Neural progenitor cell (in vitro differentiated cells): ENCODE results near the gene HS3ST5. TPM values are rescaled to one million over a fixed set of nuclear protein-coding genes. Genes with fewer than 3 reads are reported as not detected.

Experiments used
- DNase-seq: peaks from one replicate; pipeline ENCODE4 v3.0.0-alpha.2; 2016; ENCODE audit warnings: low spot score
- H2AFZ ChIP-seq: fragments of 200-600 bp; sonication (generic); replicated peaks from 2 replicates; pipeline ENCODE4 v1.6.1; 2016; ENCODE audit warnings: antibody characterized with exemption
- H3F3A ChIP-seq: fragments of 200-600 bp; sonication (generic); 2 replicates; pipeline ENCODE4 v1.6.1; 2016; ENCODE audit warnings: antibody characterized with exemption, low read depth
- H3K27ac ChIP-seq: fragments of 200-600 bp; sonication (generic); 2 replicates; pipeline ENCODE4 v1.5.1; 2016; ENCODE audit warnings: mild to moderate bottlenecking
- H3K27me3 ChIP-seq: fragments of 200-600 bp; sonication (generic); 2 replicates; pipeline ENCODE4 v1.6.1; 2016; ENCODE audit warnings: mild to moderate bottlenecking, moderate library complexity
- H3K36me3 ChIP-seq: fragments of 200-600 bp; sonication (generic); 2 replicates; pipeline ENCODE4 v1.5.1; 2016
- H3K4me1 ChIP-seq: fragments of 200-600 bp; sonication (generic); 2 replicates; pipeline ENCODE4 v1.6.1; 2016; ENCODE audit warnings: mixed run types
- H3K4me2 ChIP-seq: fragments of 200-600 bp; sonication (generic); 2 replicates; pipeline ENCODE4 v1.6.1; 2016
- H3K4me3 ChIP-seq: fragments of 200-600 bp; sonication (generic); 2 replicates; pipeline ENCODE4 v1.5.1; 2016
- H3K79me2 ChIP-seq: fragments of 200-600 bp; sonication (generic); 2 replicates; pipeline ENCODE4 v1.6.1; 2016; ENCODE audit warnings: low read depth
- H3K9ac ChIP-seq: fragments of 200-600 bp; sonication (generic); 2 replicates; pipeline ENCODE4 v1.6.1; 2016
- H3K9me3 ChIP-seq: fragments of 200-600 bp; sonication (generic); 2 replicates; pipeline ENCODE4 v1.5.1; 2016; ENCODE audit warnings: low read depth
- H4K20me1 ChIP-seq: fragments of 200-600 bp; sonication (generic); 2 replicates; pipeline ENCODE4 v1.6.1; 2016; ENCODE audit warnings: low read depth
- H3K27ac Mint-ChIP-seq: 3 replicates; pipeline ENCODE4 v1.8.0; 2021; ENCODE audit warnings: mixed read lengths
- H3K27me3 Mint-ChIP-seq: 2 replicates; pipeline ENCODE4 v1.8.0; 2022; ENCODE audit warnings: low read depth, mild to moderate bottlenecking, inconsistent platforms, moderate library complexity, mixed read lengths; ENCODE audit not compliant: insufficient read depth
- H3K36me3 Mint-ChIP-seq: 3 replicates; pipeline ENCODE4 v1.8.0; 2021; ENCODE audit warnings: mixed read lengths
- H3K4me1 Mint-ChIP-seq: 3 replicates; pipeline ENCODE4 v1.8.0; 2021; ENCODE audit warnings: mixed read lengths
- H3K4me3 Mint-ChIP-seq: 3 replicates; pipeline ENCODE4 v1.8.0; 2021; ENCODE audit warnings: mild to moderate bottlenecking, moderate library complexity, mixed read lengths
- H3K9me3 Mint-ChIP-seq: 3 replicates; pipeline ENCODE4 v1.8.0; 2020; ENCODE audit warnings: mixed read lengths
- CTCF ChIP-seq: fragments of 200-600 bp; sonication (generic); IDR thresholded peaks from 2 replicates; pipeline ENCODE4 v1.5.1; 2017; ENCODE audit warnings: antibody characterized with exemption, mild to moderate bottlenecking
- EZH2 ChIP-seq: fragments of 200-600 bp; sonication (generic); IDR thresholded peaks from 2 replicates; pipeline ENCODE4 v1.6.1; 2017; ENCODE audit warnings: antibody characterized with exemption, mild to moderate bottlenecking, moderate library complexity
- EZH2phosphoT487 ChIP-seq: fragments of 200-600 bp; sonication (generic); IDR thresholded peaks from 2 replicates; pipeline ENCODE4 v1.6.1; 2017; ENCODE audit warnings: antibody characterized with exemption
- total RNA-seq: library from RNA; depleted of rRNA; stranded (reverse); fragments of >200 nt; gene quantifications from 2 replicates; pipeline ENCODE4 v1.2.3, GENCODE V29; 2015; ENCODE audit warnings: low replicate concordance

HS3ST5 gene
- total RNA-seq, 1 donor from 2014 or later, result 0.34 TPM

GRCh38 chr6:114158838-114159694, 183.8 kb downstream of the HS3ST5 start:
- Histone ChIP-seq H3K9me3 (no peaks in the 10 kb centered on the region), H3K27me3 (no peaks in the 10 kb centered on the region), H3K4me2 (no peak overlapping the region), H3K9ac (no peak overlapping the region), H2AFZ (no peak overlapping the region), H3K4me3 (no peak overlapping the region), H4K20me1 (no peaks in the 10 kb centered on the region), H3F3A (no peaks in the 10 kb centered on the region), H3K79me2 (no peaks in the 10 kb centered on the region), H3K27ac (no peak overlapping the region), H3K36me3 (no peaks in the 10 kb centered on the region), H3K4me1 (no peaks in the 10 kb centered on the region)
- no peak for DNase-seq
- no peaks in the 10 kb centered on the region for H3K27me3 Mint-ChIP-seq
- H3K9me3 Mint-ChIP-seq, result no peaks in the 10 kb centered on the region
- H3K27ac Mint-ChIP-seq, result no peak overlapping the region
- no peak overlapping the region for H3K4me3 Mint-ChIP-seq
- TF ChIP-seq CTCF (no peak), EZH2phosphoT487 (no peak), EZH2 (no peak)
- no peaks in the 10 kb centered on the region for H3K36me3 Mint-ChIP-seq
- peaks cover 4% of the 10 kb centered on the region for H3K4me1 Mint-ChIP-seq

- TF ChIP-seq EZH2 (no peak), EZH2phosphoT487 (no peak), CTCF (no peak)
- H3K9me3 Mint-ChIP-seq, result no peaks in the 10 kb centered on the region
- no peaks in the 10 kb centered on the region for H3K36me3 Mint-ChIP-seq
- no peak for DNase-seq
- Histone ChIP-seq H3K36me3 (no peaks in the 10 kb centered on the region), H3K4me1 (no peaks in the 10 kb centered on the region), H3K4me3 (no peak overlapping the region), H3K27ac (no peak overlapping the region), H3K79me2 (no peaks in the 10 kb centered on the region), H3K4me2 (no peak overlapping the region), H3K27me3 (no peaks in the 10 kb centered on the region), H4K20me1 (no peaks in the 10 kb centered on the region), H3F3A (no peaks in the 10 kb centered on the region), H3K9me3 (no peaks in the 10 kb centered on the region), H2AFZ (no peak overlapping the region), H3K9ac (no peak overlapping the region)
- H3K4me3 Mint-ChIP-seq, result no peak overlapping the region
- H3K4me1 Mint-ChIP-seq, result peaks cover 6% of the 10 kb centered on the region
- H3K27ac Mint-ChIP-seq, result no peak overlapping the region
- no peaks in the 10 kb centered on the region for H3K27me3 Mint-ChIP-seq
Observed at GRCh38 chr6:114158411-114158810, 184.4 kb downstream of the HS3ST5 start.

GRCh38 chr6:114157848-114158247, 185.0 kb downstream of the HS3ST5 start:
- Histone ChIP-seq H3K27me3 (no peaks in the 10 kb centered on the region), H3K79me2 (no peaks in the 10 kb centered on the region), H3K4me2 (no peak overlapping the region), H3K27ac (no peak overlapping the region), H3F3A (no peaks in the 10 kb centered on the region), H3K4me1 (no peaks in the 10 kb centered on the region), H3K4me3 (no peak overlapping the region), H3K9ac (no peak overlapping the region), H3K36me3 (no peaks in the 10 kb centered on the region), H4K20me1 (no peaks in the 10 kb centered on the region), H3K9me3 (no peaks in the 10 kb centered on the region), H2AFZ (no peak overlapping the region)
- H3K36me3 Mint-ChIP-seq, result no peaks in the 10 kb centered on the region
- H3K9me3 Mint-ChIP-seq, result no peaks in the 10 kb centered on the region
- no peaks in the 10 kb centered on the region for H3K27me3 Mint-ChIP-seq
- no peak overlapping the region for H3K27ac Mint-ChIP-seq
- H3K4me1 Mint-ChIP-seq, result peaks cover 6% of the 10 kb centered on the region
- peak; percentile 53 for DNase-seq
- no peak overlapping the region for H3K4me3 Mint-ChIP-seq
- no peak for TF ChIP-seq EZH2phosphoT487
- TF ChIP-seq CTCF, result no peak
- TF ChIP-seq EZH2, result no peak
